Uterus (tissue), 2 donors: ENCODE data around the gene NEMP1.

ENCODE experiments used
- POLR2A ChIP-seq, 2 donors: fragments of 450-650 bp; IDR thresholded peaks; one replicate each; pipeline ENCODE4 v1.6.1; 2016; ENCODE audit warnings: antibody characterized with exemption in 2 of 2, mild to moderate bottlenecking in 1 of 2, moderate library complexity in 1 of 2
- TF ChIP-seq, protein P1 (sequence below), 4 experiments: fragments of 200-600 bp in 2 of 4; fragments of 450-650 bp in 2 of 4; sonication (generic) in 2 of 4; IDR thresholded peaks; one replicate each; pipeline ENCODE4 v1.5.1; 2016 to 2019; ENCODE audit warnings: antibody characterized with exemption in 4 of 4, mild to moderate bottlenecking in 2 of 4, moderate library complexity in 1 of 4

DNA sequence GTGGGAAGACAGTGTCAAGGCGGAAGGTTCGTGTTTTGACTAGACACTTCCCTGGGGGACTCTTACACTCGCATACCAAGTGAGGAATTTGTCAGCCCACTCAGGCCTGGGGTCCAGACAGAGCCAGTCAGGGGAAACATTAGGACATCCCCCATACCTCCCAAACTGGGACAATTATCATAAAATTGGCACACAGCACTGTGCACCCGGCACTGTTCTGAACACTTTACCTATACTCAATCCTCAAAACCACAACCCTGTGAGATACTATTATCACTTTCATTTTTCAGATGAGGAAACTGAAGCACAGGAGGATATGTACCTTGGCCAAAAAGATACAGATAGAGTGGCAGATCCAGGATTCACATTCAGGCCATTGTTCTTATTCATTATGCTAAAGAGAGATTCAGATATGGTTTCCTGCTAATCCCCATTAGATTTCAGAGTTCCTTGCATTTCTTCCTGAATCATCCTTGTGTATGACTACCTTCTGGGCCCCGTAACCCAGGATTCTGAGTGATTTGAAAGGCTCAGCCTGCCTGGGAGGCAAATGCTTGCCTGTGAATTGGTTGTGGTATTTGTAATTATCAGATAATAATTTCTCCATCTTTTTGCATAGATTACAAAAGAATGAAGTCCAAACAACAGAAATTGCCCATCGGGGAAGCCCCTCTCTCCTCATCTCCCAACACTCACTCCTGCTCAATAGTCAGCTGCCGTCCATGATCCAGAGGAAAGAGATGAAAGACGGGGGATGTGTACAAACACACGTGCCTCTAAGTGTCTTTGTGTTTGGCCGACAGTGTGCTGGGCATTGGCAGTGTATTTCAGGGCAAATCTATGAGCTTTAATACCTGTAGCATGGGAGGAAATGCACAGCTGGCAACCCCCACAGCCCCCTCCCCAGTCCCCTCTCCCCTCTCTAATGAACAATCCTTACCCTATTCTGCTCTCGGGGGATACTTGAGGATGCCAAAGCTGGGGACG lies 66.9 kb downstream of the NEMP1 start:
- TF ChIP-seq, protein P1, sequence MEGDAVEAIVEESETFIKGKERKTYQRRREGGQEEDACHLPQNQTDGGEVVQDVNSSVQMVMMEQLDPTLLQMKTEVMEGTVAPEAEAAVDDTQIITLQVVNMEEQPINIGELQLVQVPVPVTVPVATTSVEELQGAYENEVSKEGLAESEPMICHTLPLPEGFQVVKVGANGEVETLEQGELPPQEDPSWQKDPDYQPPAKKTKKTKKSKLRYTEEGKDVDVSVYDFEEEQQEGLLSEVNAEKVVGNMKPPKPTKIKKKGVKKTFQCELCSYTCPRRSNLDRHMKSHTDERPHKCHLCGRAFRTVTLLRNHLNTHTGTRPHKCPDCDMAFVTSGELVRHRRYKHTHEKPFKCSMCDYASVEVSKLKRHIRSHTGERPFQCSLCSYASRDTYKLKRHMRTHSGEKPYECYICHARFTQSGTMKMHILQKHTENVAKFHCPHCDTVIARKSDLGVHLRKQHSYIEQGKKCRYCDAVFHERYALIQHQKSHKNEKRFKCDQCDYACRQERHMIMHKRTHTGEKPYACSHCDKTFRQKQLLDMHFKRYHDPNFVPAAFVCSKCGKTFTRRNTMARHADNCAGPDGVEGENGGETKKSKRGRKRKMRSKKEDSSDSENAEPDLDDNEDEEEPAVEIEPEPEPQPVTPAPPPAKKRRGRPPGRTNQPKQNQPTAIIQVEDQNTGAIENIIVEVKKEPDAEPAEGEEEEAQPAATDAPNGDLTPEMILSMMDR (IDR thresholded peaks at IDR 0.05): no peak
- no peak for TF ChIP-seq POLR2A (IDR thresholded peaks at IDR 0.05)
